NCI-H82 treated with DMSO at 0.1 percent for 48 hours (cell line): Measurements from ENCODE around the gene TRIM47.
"Not testable (repeated sequence)": the region's sequence is repeated elsewhere in the genome, so short reads cannot be mapped to it uniquely, and the experiment has no call there.

Source experiments
- DNase-seq: peaks from one replicate; lab custom pipeline; 2025; ENCODE audit not compliant: unreplicated experiment; lab: John Stamatoyannopoulos, UW

Gene TRIM47

GRCh38 chr17:75869282-75870141, 8.9 kb downstream of the TRIM47 start:
- no peak for DNase-seq

GRCh38 chr17:75868730-75869281, 9.6 kb downstream of the TRIM47 start:
- not testable (repeated sequence) for DNase-seq

DNA sequence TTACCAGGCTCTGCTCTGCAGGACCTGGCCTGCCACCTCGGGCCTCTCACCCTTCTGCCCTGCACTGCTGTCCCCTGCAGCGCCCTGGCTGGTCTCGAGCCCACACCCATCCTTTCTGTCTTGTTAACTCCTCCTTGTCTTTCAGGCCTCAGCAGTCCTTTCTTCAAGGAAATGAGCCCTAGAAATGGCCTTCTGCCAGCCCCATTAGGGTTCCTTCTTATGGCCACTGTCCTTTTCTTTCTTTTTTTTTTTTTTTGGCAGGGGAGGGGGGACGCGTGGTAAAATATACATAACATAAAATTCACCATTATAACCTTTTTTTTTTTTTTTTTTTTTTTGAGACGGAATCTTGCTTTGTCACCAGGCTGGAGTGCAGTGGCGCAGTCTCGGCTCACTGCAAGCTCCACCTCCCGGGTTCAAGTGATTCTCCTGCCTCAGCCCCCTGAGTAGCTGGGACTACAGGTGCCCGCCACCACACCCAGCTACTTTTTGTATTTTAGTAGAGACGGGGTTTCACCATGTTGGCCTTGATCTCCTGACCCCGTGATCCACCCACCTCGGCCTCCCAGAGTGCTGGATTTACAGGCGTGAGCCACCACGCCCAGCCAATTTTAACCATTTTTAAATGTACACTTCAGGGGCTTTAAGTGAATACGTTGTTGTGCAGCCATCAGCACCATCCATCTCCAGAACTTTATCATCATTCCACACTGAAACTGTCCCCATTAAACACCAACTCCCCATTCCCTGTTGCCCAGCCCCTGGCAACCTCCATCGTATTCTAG, 12.8 kb downstream of the TRIM47 start:
- DNase-seq, result not testable (repeated sequence)

- not testable (repeated sequence) for DNase-seq
These were observed 13.5 kb downstream of the TRIM47 start for GRCh38 chr17:75864887-75865286.

GRCh38 chr17:75864448-75864871, 13.9 kb downstream of the TRIM47 start:
- no peak for DNase-seq

DNA sequence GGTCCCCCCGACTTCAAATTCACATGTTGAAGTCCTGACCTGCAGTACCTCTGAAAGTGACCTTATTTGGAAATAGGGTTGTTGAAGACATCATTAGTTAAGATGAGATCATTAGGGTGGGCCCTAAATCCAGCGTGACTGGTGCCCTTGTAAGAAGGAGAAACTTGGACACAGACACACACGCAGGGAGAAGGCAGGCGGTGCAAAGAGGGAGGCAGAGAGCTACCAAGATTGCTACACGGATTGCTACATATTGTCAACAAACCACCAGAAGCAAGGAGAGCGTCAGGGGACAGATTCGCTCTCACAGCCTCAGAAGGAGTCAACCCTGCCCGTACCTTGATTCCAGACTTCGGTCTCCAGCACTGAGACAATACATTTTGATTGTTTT, 16.5 kb downstream of the TRIM47 start:
- no peak for DNase-seq

DNA sequence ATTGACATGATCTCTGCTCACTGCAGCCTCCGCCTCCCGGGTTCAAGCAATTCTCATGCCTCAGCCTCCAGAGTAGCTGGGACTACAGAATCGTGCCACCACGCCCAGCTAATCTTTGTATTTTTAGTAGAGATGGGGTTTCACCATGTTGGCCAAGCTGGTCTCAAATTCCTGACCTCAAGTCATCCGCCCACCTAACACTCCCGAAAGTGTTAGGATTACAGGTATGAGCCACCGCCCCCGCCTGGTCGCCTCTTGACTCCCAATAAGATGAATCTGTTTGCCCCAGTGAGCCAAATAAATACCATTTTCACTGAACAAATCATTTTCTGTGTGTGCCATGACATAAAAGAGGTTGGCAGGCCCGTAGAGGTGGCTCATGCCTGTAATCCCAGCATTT, 19.0 kb downstream of the TRIM47 start:
- not testable (repeated sequence) for DNase-seq

DNA sequence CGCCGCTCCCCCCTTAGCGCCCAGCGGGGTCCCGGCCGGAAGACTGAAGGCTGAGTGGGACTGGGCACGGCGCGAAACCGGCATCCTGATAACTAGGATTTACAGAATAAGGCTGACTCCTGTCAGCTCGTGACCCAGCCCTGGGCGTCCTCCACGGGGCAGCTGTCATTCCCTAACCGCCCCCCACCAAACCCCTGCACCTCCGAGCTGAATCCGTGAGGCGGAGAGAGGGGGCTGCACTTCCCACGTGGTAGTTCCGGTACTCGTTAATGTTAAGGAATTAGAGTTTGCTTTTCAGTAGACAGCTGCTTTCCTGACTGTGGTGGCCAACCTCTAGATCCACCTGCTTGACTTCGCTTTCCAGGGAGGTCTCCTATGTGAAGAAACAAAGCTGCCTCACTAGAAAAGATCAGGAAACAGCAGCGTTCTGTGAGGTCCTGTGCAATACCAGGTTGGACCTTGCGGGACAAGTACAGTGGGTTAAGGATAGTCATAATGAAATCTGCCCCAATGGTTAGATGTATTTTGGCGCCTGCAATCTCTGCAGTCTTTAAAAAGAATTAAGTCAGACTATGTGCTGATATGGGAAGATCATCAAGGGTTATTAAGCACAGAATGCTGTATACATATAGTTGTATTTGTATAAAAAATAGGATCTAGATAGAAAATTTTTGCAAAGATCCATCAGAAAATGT, 22.2 kb downstream of the TRIM47 start:
- DNase-seq, result no peak

DNA sequence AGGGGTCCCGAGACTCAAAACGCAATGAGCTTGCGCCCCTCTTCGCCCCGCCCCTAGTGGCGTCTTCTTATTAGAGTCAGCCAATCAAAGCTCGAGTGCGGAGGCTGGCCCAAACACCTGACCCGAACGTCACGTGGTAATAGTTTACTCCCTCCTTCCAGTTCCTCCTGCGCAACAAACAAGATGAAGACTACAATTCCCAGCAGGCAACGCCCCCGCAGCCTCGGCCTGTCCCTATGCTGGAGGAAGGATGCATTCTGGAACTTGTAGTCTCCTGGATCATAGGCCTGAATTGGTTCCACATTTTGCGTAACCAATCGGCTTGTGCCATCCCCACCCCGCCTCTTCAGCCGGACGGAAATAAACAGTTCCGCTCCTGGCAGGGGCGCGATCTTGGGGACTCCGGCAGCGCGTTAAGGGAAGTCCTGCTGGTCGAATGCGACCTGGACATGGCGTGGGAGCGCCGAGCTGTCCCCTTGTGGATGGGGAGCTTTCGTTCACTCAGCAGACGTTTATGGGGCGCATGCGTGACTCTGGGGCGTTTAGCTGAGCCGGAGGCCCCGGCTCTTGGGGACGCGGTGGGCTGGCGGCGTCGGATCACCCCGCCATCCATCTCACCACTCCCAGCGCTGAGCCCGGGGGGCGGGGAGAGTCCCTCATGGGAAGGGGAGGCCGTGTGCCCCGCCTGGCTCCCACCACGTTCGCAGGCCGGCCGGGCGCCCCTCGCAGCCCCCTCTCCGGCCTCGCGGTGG, 22.9 kb downstream of the TRIM47 start, which contains the start of gene WBP2:
Gene WBP2, minus strand, starts transcription at position 26 of the 752 bp plus-strand sequence. CDS start 38 bp downstream, outside the sequence.
- DNase-seq, result peak; percentile 100

DNA sequence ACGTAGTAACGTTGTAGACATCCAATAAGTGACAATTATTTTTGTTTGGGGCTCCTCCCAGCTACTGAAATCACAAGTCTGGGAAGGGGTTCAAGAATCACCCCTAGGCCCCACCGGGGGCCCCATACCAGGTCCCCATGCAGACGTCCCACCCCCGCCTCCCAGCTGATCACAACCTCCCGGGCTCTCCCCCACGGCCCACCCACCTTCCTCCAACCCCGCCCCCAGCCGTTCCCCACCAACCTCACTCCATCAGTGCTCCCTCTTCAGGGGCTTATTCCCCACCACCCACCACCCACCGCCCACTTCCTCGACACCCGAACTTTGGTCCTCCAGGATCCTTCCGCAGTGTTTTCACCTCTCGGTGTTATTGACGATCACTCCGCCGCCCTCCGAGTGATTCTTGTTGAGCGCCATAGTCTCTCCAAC, 23.5 kb downstream of the TRIM47 start:
- DNase-seq, result no peak

DNA sequence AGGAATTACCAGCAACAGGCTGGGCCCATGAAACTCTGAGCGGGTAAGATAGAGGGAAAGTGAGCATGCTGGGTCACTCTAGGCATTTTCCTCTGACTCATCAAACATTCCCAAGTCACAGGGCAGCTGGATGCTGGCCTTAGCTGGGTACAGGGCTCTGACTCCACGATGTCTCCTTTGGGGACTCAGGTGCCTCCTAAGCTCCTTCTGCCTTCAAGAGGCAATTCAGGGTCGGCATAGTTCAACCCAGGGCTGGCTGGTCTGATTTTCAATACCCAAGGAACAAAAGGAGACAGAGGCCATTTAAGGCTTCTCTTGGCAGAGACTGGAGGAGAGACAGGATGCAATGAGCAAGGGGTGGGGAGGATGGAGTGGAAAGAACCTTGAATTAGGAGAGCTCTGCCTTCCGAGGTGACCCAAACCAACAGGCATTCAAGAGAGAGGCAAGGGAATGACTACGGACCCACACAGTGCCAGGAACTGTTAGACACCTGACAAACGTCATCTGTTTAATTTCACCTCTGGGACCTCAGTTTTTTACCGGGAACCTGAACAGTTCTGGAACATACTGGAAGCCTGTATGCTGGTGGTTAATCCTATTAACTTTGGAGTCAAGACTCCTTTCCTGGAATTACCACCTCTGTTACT, 24.2 kb downstream of the TRIM47 start:
- no peak for DNase-seq

DNA sequence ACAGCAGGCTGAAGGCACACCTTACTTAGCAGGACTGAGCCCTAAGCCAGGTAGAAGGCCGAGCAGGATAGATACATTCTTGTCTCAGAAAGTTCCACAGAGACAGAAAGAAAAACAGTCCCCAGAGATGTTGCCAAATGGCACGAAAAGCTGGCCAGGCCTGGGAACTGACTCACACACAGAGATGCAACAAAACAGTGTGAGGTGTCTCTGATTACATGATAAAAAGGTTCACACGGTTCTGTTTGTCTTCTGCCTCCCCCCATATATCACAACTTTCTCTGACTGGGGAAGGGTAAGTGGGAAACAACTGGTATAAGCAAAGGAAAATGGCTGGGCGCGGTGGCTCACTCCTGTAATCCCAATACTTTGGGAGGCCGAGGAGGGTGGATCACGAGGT, 24.9 kb downstream of the TRIM47 start:
- no peak for DNase-seq

DNA sequence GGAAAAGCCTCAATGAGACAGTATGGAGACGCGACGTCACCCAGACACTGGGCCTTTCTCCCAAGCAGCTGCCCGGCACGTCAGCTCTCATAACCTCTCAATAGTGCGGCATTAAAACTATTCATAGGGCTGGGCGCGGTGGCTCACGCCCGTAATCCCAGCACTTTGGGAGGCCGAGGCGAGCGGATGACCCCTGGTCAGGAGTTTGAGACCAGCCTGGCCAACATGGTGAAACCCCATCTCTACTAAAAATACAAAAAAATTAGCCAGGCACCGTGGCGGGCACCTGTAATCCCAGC, 26.7 kb downstream of the TRIM47 start:
- not testable (repeated sequence) for DNase-seq

- DNase-seq, result no peak
These were observed 27.3 kb downstream of the TRIM47 start for GRCh38 chr17:75850928-75851692.

DNA sequence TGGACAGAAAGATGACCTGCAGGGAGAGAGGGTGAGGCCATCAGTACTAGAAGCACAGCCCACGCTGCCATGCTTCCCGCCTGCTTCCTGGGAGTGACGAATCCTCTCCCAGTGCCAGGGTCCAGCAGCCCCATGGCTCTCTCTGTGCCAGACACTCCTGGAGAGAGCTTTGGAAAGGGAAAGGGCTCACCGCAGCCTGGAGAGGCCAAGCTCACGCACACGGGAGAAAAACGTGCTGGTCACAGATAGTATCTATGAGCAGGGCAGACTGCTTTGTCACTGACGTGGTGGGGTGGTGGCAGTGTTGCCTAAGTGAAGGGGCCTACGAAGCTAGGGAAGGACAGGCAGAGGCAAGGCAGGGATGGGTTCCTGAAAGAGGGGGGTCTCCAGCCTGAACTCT, 28.7 kb downstream of the TRIM47 start:
- DNase-seq, result no peak

GRCh38 chr17:75849279-75849646, 29.1 kb downstream of the TRIM47 start:
- DNase-seq, result no peak

- peak; percentile 57 for DNase-seq
These were observed 29.7 kb downstream of the TRIM47 start for GRCh38 chr17:75848523-75849278.
